ENCODE data around the gene DGKZ. TPM values are rescaled to one million over a fixed set of nuclear protein-coding genes. Genes with fewer than 3 reads are reported as not detected.

Gene DGKZ
- total RNA-seq, 1 donor from 2014 or later, result 46.8 TPM

GRCh38 chr11:46364791-46365190 lies 17.5 kb downstream of the DGKZ start:
- no peak overlapping the region for H3K4me3 Mint-ChIP-seq (ENCODE audit: unreplicated experiment)
- no peaks in the 10 kb centered on the region for H3K27me3 Mint-ChIP-seq (ENCODE audit: low read depth)
- no peaks in the 10 kb centered on the region for H3K36me3 Mint-ChIP-seq (ENCODE audit: low read depth)
- no peak for DNase-seq (ENCODE audit: low spot score)
- no peaks in the 10 kb centered on the region for H3K9me3 Mint-ChIP-seq (ENCODE audit: low read depth)
- H3K27ac Mint-ChIP-seq (ENCODE audit: unreplicated experiment), result peak overlapping the region; percentile 62
- H3K4me1 Mint-ChIP-seq (ENCODE audit: low read depth), result peaks cover 38% of the 10 kb centered on the region
- TF ChIP-seq, protein P1, sequence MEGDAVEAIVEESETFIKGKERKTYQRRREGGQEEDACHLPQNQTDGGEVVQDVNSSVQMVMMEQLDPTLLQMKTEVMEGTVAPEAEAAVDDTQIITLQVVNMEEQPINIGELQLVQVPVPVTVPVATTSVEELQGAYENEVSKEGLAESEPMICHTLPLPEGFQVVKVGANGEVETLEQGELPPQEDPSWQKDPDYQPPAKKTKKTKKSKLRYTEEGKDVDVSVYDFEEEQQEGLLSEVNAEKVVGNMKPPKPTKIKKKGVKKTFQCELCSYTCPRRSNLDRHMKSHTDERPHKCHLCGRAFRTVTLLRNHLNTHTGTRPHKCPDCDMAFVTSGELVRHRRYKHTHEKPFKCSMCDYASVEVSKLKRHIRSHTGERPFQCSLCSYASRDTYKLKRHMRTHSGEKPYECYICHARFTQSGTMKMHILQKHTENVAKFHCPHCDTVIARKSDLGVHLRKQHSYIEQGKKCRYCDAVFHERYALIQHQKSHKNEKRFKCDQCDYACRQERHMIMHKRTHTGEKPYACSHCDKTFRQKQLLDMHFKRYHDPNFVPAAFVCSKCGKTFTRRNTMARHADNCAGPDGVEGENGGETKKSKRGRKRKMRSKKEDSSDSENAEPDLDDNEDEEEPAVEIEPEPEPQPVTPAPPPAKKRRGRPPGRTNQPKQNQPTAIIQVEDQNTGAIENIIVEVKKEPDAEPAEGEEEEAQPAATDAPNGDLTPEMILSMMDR (IDR thresholded peaks at IDR 0.05), result no peak

DNA sequence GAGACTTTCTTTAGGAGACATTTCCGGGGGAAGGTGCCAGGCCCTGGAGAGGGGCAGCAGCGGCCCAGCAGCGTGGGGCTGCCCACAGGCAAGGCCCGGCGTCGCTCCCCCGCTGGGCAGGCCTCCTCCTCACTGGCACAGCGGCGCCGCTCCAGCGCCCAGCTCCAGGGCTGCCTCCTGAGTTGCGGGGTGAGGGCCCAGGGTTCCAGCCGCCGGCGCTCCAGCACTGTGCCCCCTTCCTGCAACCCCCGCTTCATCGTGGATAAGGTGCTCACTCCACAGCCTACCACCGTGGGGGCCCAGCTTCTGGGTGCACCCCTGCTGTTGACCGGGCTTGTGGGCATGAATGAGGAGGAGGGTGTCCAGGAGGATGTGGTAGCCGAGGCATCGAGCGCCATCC lies 19.0 kb downstream of the DGKZ start:
- no peak for DNase-seq (ENCODE audit: low spot score)
- H3K36me3 Mint-ChIP-seq (ENCODE audit: low read depth), result peaks cover 2% of the 10 kb centered on the region
- peaks cover 31% of the 10 kb centered on the region for H3K4me1 Mint-ChIP-seq (ENCODE audit: low read depth)
- no peaks in the 10 kb centered on the region for H3K27me3 Mint-ChIP-seq (ENCODE audit: low read depth)
- TF ChIP-seq, protein P1 (IDR thresholded peaks at IDR 0.05), result no peak
- H3K4me3 Mint-ChIP-seq (ENCODE audit: unreplicated experiment), result no peak overlapping the region
- no peaks in the 10 kb centered on the region for H3K9me3 Mint-ChIP-seq (ENCODE audit: low read depth)
- no peak overlapping the region for H3K27ac Mint-ChIP-seq (ENCODE audit: unreplicated experiment)

GRCh38 chr11:46366661-46367161 lies 19.4 kb downstream of the DGKZ start:
- H3K9me3 Mint-ChIP-seq (ENCODE audit: low read depth), result no peaks in the 10 kb centered on the region
- TF ChIP-seq, protein P1 (IDR thresholded peaks at IDR 0.05), result no peak
- peaks cover 27% of the 10 kb centered on the region for H3K4me1 Mint-ChIP-seq (ENCODE audit: low read depth)
- H3K4me3 Mint-ChIP-seq (ENCODE audit: unreplicated experiment), result no peak overlapping the region
- H3K36me3 Mint-ChIP-seq (ENCODE audit: low read depth), result peaks cover 2% of the 10 kb centered on the region
- no peaks in the 10 kb centered on the region for H3K27me3 Mint-ChIP-seq (ENCODE audit: low read depth)
- H3K27ac Mint-ChIP-seq (ENCODE audit: unreplicated experiment), result no peak overlapping the region
- no peak for DNase-seq (ENCODE audit: low spot score)

- DNase-seq (ENCODE audit: low spot score), result no peak
- TF ChIP-seq, protein P1 (IDR thresholded peaks at IDR 0.05), result peak; percentile 92
- no peak overlapping the region for H3K4me3 Mint-ChIP-seq (ENCODE audit: unreplicated experiment)
- H3K36me3 Mint-ChIP-seq (ENCODE audit: low read depth), result peaks cover 2% of the 10 kb centered on the region
- no peaks in the 10 kb centered on the region for H3K27me3 Mint-ChIP-seq (ENCODE audit: low read depth)
- peaks cover 20% of the 10 kb centered on the region for H3K4me1 Mint-ChIP-seq (ENCODE audit: low read depth)
- no peaks in the 10 kb centered on the region for H3K9me3 Mint-ChIP-seq (ENCODE audit: low read depth)
- no peak overlapping the region for H3K27ac Mint-ChIP-seq (ENCODE audit: unreplicated experiment)
Observed at GRCh38 chr11:46367244-46367915, 20.1 kb downstream of the DGKZ start.

- peaks cover 15% of the 10 kb centered on the region for H3K4me1 Mint-ChIP-seq (ENCODE audit: low read depth)
Observed at GRCh38 chr11:46367916-46368267, 20.6 kb downstream of the DGKZ start.

More at GRCh38 chr11:46367916-46368267, 20.6 kb downstream of the DGKZ start:
- TF ChIP-seq, protein P1 (IDR thresholded peaks at IDR 0.05), result peak; percentile 70
- Mint-ChIP-seq H3K36me3 (ENCODE audit: low read depth) (peaks cover 2% of the 10 kb centered on the region), H3K4me3 (ENCODE audit: unreplicated experiment) (no peak overlapping the region), H3K27me3 (ENCODE audit: low read depth) (no peaks in the 10 kb centered on the region), H3K27ac (ENCODE audit: unreplicated experiment) (no peak overlapping the region), H3K9me3 (ENCODE audit: low read depth) (no peaks in the 10 kb centered on the region)
- DNase-seq (ENCODE audit: low spot score), result no peak

Data from chondrocyte (in vitro differentiated cells).